Measurements from ENCODE around the gene TMEM121. TPM values are rescaled to one million over a fixed set of nuclear protein-coding genes. Genes with fewer than 3 reads are reported as not detected.

Gene TMEM121
- polyA plus RNA-seq, 1 of the 3 experiments (the other 2 are of a cell fraction) = 9.1 TPM

DNA sequence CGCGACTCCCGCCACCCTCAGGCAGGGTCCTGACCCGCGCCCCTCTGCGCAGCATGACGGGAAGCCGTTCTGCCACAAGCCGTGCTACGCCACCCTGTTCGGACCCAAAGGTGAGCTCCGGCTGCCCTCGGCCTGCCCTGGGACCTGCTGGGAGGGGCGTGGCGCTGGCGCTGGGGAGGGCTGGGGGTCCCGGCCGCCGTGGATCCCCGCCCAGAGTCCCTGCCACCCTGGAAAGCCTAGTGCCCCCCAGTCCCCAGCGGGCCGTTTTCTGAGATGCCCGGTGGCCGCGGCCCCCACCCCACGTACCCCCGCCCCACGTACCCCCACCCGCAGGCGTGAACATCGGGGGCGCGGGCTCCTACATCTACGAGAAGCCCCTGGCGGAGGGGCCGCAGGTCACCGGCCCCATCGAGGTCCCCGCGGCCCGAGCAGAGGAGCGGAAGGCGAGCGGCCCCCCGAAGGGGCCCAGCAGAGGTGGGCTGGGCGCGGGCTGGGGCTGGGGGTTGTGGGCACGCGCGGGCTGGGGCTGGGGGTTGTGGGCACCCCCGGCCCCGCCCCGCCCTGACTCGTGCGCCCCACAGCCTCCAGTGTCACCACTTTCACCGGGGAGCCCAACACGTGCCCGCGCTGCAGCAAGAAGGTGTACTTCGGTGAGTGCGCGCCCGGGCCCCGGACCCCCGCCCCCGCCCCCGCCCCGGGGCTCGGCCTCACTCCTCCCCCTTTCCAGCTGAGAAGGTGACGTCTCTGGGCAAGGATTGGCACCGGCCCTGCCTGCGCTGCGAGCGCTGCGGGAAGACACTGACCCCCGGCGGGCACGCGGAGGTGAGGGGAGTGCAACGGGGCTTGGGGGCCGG, 47.8 kb upstream of the TMEM121 start (continued):
- TF ChIP-seq, protein P1, sequence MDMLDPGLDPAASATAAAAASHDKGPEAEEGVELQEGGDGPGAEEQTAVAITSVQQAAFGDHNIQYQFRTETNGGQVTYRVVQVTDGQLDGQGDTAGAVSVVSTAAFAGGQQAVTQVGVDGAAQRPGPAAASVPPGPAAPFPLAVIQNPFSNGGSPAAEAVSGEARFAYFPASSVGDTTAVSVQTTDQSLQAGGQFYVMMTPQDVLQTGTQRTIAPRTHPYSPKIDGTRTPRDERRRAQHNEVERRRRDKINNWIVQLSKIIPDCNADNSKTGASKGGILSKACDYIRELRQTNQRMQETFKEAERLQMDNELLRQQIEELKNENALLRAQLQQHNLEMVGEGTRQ (IDR thresholded peaks at IDR 0.05; ENCODE audit: borderline replicate concordance, low read depth, low read length) = no peak
- TF ChIP-seq EZH2phosphoT487 (IDR thresholded peaks at IDR 0.05; ENCODE audit: borderline replicate concordance, low read depth) (no peak), MXI1 (IDR thresholded peaks at IDR 0.05; ENCODE audit: low read depth, low read length) (no peak)

DNA sequence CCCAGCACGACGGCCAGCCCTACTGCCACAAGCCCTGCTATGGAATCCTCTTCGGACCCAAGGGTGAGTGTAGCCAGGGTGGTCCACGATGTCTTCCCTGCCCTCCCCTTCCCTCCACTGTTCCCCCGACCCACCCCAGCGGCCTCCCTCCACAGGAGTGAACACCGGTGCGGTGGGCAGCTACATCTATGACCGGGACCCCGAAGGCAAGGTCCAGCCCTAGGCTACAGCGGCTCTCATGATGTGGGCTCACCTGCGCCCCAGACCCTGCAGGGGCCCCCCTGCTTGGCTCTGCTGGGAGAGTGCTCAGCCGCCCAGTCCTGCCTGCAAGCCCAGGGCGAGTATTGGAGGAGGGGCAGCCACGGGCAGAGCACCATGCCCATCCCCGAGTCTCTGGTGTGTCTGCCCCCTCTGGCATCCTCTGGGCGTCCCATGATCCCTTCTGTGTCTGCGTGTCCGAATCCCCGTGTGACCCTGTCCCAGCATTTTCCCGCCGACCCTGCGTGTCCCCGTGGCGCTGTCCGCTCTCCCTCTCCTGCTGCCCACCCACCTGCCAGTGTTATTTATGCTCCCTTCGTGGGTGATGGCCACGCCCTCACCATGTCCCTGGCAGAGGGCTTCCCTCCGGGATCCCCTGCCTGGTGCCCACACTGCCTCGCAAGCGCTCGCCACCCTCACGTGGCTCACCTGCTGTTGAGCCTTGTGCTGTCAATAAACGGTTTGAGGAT, 46.8 kb upstream of the TMEM121 start:
- Histone ChIP-seq H3K4me1 (ENCODE audit: control insufficient read depth in 1 of 2, insufficient read depth in 2 of 2, low read depth in 1 of 2, low read length in 1 of 2) (peaks cover 40 to 67% of the 10 kb centered on the region in 2 experiments; a peak in 3 of 4 replicates), H3K9ac (no peak overlapping the region), H3K27me3 (ENCODE audit: insufficient read depth) (no peaks in the 10 kb centered on the region), H3K79me2 (ENCODE audit: insufficient read depth) (peaks cover 32% of the 10 kb centered on the region), H3K27ac (ENCODE audit: low read depth in 2 of 2, low read length in 1 of 2) (peak overlapping the region; percentile 98 to 100; a peak in 3 of 4 replicates), H3K9me3 (no peaks in the 10 kb centered on the region), H3K36me3 (replicated peaks in 1 of 2; ENCODE audit: control insufficient read depth in 1 of 2, insufficient read depth in 2 of 2, low read length in 1 of 2) (peaks cover 0 to 2% of the 10 kb centered on the region in 2 experiments), H2AFZ (ENCODE audit: low read depth) (no peak overlapping the region), H4K20me1 (ENCODE audit: insufficient read depth) (peaks cover 6% of the 10 kb centered on the region; the same call in 1 of the 2 replicates), H3F3A (replicated peaks; ENCODE audit: insufficient read depth) (peaks cover 34% of the 10 kb centered on the region), H3K4me2 (no peak overlapping the region), H3K4me3 (ENCODE audit: low read depth in 2 of 2, low read length in 1 of 2) (no peak overlapping the region; a peak in 1 of 4 replicates), H3K9me2 (no peaks in the 10 kb centered on the region)
- TF ChIP-seq, protein P1 (IDR thresholded peaks at IDR 0.05; ENCODE audit: borderline replicate concordance, low read depth, low read length) = no peak
- TF ChIP-seq EZH2phosphoT487 (IDR thresholded peaks at IDR 0.05; ENCODE audit: borderline replicate concordance, low read depth) (no peak), RCOR1 (IDR thresholded peaks at IDR 0.05; ENCODE audit: low read length) (no peak), MXI1 (IDR thresholded peaks at IDR 0.05; ENCODE audit: low read depth, low read length) (no peak), CHD2 (IDR thresholded peaks at IDR 0.05; ENCODE audit: low read length, partially characterized antibody) (no peak), YY1 (IDR thresholded peaks at IDR 0.05; ENCODE audit: low read depth) (no peak), POLR2AphosphoS5 (IDR thresholded peaks at IDR 0.05; ENCODE audit: low read depth, low read length) (no peak), MEF2A (IDR thresholded peaks at IDR 0.05; ENCODE audit: borderline replicate concordance, low read depth) (no peak), GATA2 (CRISPR knock-in tag; IDR thresholded peaks at IDR 0.05) (no peak), NRF1 (IDR thresholded peaks at IDR 0.05; ENCODE audit: low read depth, low read length) (no peak), SIN3A (IDR thresholded peaks at IDR 0.05; ENCODE audit: borderline replicate concordance, low read depth, low read length) (no peak), NFIC (IDR thresholded peaks at IDR 0.05; ENCODE audit: borderline replicate concordance) (no peak), ELF1 (IDR thresholded peaks at IDR 0.05) (no peak), TAF1 (IDR thresholded peaks at IDR 0.05; ENCODE audit: borderline replicate concordance, low read depth, low read length) (no peak)
- TF ChIP-seq, protein P2, sequence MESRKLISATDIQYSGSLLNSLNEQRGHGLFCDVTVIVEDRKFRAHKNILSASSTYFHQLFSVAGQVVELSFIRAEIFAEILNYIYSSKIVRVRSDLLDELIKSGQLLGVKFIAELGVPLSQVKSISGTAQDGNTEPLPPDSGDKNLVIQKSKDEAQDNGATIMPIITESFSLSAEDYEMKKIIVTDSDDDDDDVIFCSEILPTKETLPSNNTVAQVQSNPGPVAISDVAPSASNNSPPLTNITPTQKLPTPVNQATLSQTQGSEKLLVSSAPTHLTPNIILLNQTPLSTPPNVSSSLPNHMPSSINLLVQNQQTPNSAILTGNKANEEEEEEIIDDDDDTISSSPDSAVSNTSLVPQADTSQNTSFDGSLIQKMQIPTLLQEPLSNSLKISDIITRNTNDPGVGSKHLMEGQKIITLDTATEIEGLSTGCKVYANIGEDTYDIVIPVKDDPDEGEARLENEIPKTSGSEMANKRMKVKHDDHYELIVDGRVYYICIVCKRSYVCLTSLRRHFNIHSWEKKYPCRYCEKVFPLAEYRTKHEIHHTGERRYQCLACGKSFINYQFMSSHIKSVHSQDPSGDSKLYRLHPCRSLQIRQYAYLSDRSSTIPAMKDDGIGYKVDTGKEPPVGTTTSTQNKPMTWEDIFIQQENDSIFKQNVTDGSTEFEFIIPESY (IDR thresholded peaks at IDR 0.05; ENCODE audit: borderline replicate concordance, low read depth) = no peak
- DNase-seq = no peak
- WGBS (ENCODE audit: low lambda C conversion rate) = 84% methylated on average over 28 of the region's 34 CpGs
- POLR2A ChIA-PET = interaction anchor here (1.7 kb wide), 1 partner anchor 8 kb away, joined by 16 read pairs; no protein-coding TSS in a partner anchor
- CTCF ChIA-PET = interaction anchor here (1.0 to 6.9 kb wide), 8 partner anchors 9 to 114 kb away, joined by 4 to 137 read pairs (median 12); partner anchors contain the start of gene TEDC1

Data from SK-N-SH (cell line).